K562 (cell line): ENCODE measurements around the gene WT1.

ENCODE experiments used
- BRF1 ChIP-seq: IDR thresholded peaks from 3 replicates; pipeline ENCODE4 v1.6.1; 2011; ENCODE audit warnings: borderline replicate concordance, mild to moderate bottlenecking; ENCODE audit not compliant: insufficient read length; ENCODE audit errors: extremely low read depth
- ELF1 ChIP-seq: fragments of 200-800 bp; sonication (Bioruptor generic); IDR thresholded peaks from 2 replicates; pipeline ENCODE4 v1.6.1; 2016; ENCODE audit warnings: missing genetic modification characterization, missing compliant biosample characterization
- EZH2 ChIP-seq: IDR thresholded peaks from 2 replicates; pipeline ENCODE4 v1.6.1; 2012; ENCODE audit warnings: low read depth, mild to moderate bottlenecking, inconsistent platforms, low read length, borderline replicate concordance
- FOXA1 ChIP-seq: fragments of 450-650 bp; IDR thresholded peaks from 2 replicates; pipeline ENCODE4 v1.6.1; 2016; ENCODE audit warnings: mild to moderate bottlenecking, borderline replicate concordance
- MBD2 ChIP-seq: sonication (generic); IDR thresholded peaks from 2 replicates; pipeline ENCODE4 v1.6.1; 2016; ENCODE audit warnings: low read depth, borderline replicate concordance
- NFYB ChIP-seq: IDR thresholded peaks from 2 replicates; pipeline ENCODE4 v1.6.1; 2011; ENCODE audit warnings: mild to moderate bottlenecking, moderate library complexity; ENCODE audit not compliant: insufficient read length; ENCODE audit errors: extremely low read depth
- PPARD ChIP-seq: fragments of 250-450 bp; sonication (Bioruptor Pico); IDR thresholded peaks from 2 replicates; pipeline ENCODE4 v1.8.0; 2022; ENCODE audit warnings: inconsistent platforms, mild to moderate bottlenecking, moderate library complexity
- PRPF4 ChIP-seq: fragments of 200-400 bp; formaldehyde crosslinking; IDR thresholded peaks from one replicate; pipeline ENCODE4 v1.6.1; 2017; ENCODE audit warnings: low read length, low read depth, mild to moderate bottlenecking; ENCODE audit not compliant: insufficient read depth, poor library complexity, severe bottlenecking
- SIN3B ChIP-seq: fragments of 450-650 bp; IDR thresholded peaks from 2 replicates; pipeline ENCODE4 v1.6.1; 2017; ENCODE audit warnings: low read depth, mild to moderate bottlenecking, moderate library complexity
- ZNF133 ChIP-seq: fragments of 250-450 bp; sonication (Bioruptor Pico); IDR thresholded peaks from 2 replicates; pipeline ENCODE4 v1.4.0; 2020; ENCODE audit warnings: mild to moderate bottlenecking
- TF ChIP-seq, protein P1 (sequence below), 3 experiments: IDR thresholded peaks in 2 of 3; conservative IDR thresholded peaks in 1 of 3; 2 replicates each; pipeline ENCODE4 v1.5.1; 2011 to 2012; ENCODE audit warnings: low read length in 3 of 3, mild to moderate bottlenecking in 3 of 3, control low read depth in 2 of 3, improper control_type of control experiment in 1 of 3, inconsistent platforms in 1 of 3, low read depth in 1 of 3, mixed read lengths in 1 of 3, moderate library complexity in 1 of 3; ENCODE audit not compliant: insufficient read depth in 2 of 3

DNA sequence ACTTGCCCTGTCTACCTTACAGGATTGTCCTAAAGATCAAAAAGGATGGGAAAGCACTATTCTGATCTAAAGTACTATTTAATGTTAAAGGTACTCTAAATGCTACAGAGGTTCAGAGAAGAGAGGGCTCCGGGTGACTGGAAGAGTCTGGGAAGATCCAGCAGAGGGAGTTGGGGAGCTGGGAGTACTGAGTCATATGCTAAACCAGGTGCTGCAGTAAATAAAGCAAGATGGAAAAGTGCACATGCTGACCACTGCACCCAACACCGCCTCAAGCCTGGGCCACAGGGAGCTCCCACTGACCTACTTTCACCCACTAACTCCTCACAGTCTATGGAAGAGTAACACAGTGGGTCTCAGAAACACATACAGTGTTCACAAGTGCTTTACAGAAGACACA is 49.3 kb downstream of the WT1 start:
- TF ChIP-seq, protein P1, sequence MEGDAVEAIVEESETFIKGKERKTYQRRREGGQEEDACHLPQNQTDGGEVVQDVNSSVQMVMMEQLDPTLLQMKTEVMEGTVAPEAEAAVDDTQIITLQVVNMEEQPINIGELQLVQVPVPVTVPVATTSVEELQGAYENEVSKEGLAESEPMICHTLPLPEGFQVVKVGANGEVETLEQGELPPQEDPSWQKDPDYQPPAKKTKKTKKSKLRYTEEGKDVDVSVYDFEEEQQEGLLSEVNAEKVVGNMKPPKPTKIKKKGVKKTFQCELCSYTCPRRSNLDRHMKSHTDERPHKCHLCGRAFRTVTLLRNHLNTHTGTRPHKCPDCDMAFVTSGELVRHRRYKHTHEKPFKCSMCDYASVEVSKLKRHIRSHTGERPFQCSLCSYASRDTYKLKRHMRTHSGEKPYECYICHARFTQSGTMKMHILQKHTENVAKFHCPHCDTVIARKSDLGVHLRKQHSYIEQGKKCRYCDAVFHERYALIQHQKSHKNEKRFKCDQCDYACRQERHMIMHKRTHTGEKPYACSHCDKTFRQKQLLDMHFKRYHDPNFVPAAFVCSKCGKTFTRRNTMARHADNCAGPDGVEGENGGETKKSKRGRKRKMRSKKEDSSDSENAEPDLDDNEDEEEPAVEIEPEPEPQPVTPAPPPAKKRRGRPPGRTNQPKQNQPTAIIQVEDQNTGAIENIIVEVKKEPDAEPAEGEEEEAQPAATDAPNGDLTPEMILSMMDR (IDR thresholded peaks at IDR 0.05 in 2 of 3, conservative IDR thresholded peaks at IDR 0.05 in 1 of 3; ENCODE audit: insufficient read depth in 2 of 3, low read depth in 1 of 3, low read length in 3 of 3) = peak; percentile 50 to 68 (median 67)
- TF ChIP-seq ZNF133 (CRISPR knock-in tag) = no peak
- TF ChIP-seq FOXA1 = no peak
- no peak for TF ChIP-seq PPARD (CRISPR knock-in tag)
- no peak for TF ChIP-seq PRPF4
- no peak for TF ChIP-seq EZH2
- TF ChIP-seq SIN3B = no peak
- TF ChIP-seq MBD2 = no peak
- no peak for TF ChIP-seq ELF1 (tag)
- TF ChIP-seq BRF1 = no peak
- no peak for TF ChIP-seq NFYB
